CD4-positive, alpha-beta memory T cell (primary cell): ENCODE data around the gene FERMT2. TPM values are rescaled to one million over a fixed set of nuclear protein-coding genes. Genes with fewer than 3 reads are reported as not detected.
A peak's percentile ranks its signal among the peaks of the same experiment; 100 is the strongest.

Experiments
- CTCF ChIA-PET: fragments of 350-600 bp; sonication (Branson Sonifier 250); formaldehyde crosslinking; loops from one replicate; lab custom pipeline; 2021; ENCODE audit warnings: inconsistent platforms; ENCODE audit not compliant: partially characterized antibody; lab: Charles Lee
- POLR2A ChIA-PET: fragments of 350-600 bp; sonication (Branson Sonifier 250); formaldehyde crosslinking; loops from one replicate; lab custom pipeline; 2021; ENCODE audit not compliant: partially characterized antibody; lab: Charles Lee
- DNase-seq, 5 donors: peaks; one replicate each; pipeline versions ENCODE4 v3.0.0 to v3.0.0-alpha.2; 2020 to 2022; ENCODE audit warnings: mixed read lengths in 1 of 5
- H3K27ac ChIP-seq: one replicate; pipeline ENCODE4 v1.7.0; 2013; ENCODE audit warnings: low read depth, low read length
- H3K27me3 ChIP-seq: 2 replicates; pipeline ENCODE4 v1.7.0; 2013; ENCODE audit warnings: mild to moderate bottlenecking, low read length, moderate library complexity; ENCODE audit not compliant: insufficient read depth
- H3K36me3 ChIP-seq: 2 replicates; pipeline ENCODE4 v1.7.0; 2013; ENCODE audit warnings: mild to moderate bottlenecking, low read length, moderate library complexity; ENCODE audit not compliant: insufficient read depth
- H3K4me1 ChIP-seq: 2 replicates; pipeline ENCODE4 v1.7.0; 2013; ENCODE audit warnings: mild to moderate bottlenecking, low read length, moderate library complexity; ENCODE audit not compliant: insufficient read depth
- H3K4me3 ChIP-seq, 2 donors: one replicate each; pipeline ENCODE4 v1.7.0; 2013; ENCODE audit warnings: low read length in 2 of 2, mild to moderate bottlenecking in 1 of 2
- H3K9me3 ChIP-seq, 2 donors: one replicate each; pipeline ENCODE4 v1.7.0; 2013; ENCODE audit warnings: low read length in 2 of 2, control low read depth in 1 of 2; ENCODE audit not compliant: control insufficient read depth in 1 of 2
- H3K27ac Mint-ChIP-seq, 7 donors: one replicate each; pipeline ENCODE4 v1.8.0; 2020 to 2021; ENCODE audit warnings: mixed read lengths in 7 of 7, mild to moderate bottlenecking in 6 of 7, inconsistent platforms in 3 of 7, moderate library complexity in 3 of 7
- H3K27me3 Mint-ChIP-seq, 2 donors: one replicate each; pipeline ENCODE4 v1.8.0; 2020 to 2021; ENCODE audit warnings: mixed read lengths in 2 of 2
- H3K36me3 Mint-ChIP-seq, 2 donors: one replicate each; pipeline ENCODE4 v1.8.0; 2020 to 2021; ENCODE audit warnings: mixed read lengths in 2 of 2, inconsistent platforms in 1 of 2, mild to moderate bottlenecking in 1 of 2
- H3K4me1 Mint-ChIP-seq, 4 donors: one replicate each; pipeline ENCODE4 v1.8.0; 2020 to 2021; ENCODE audit warnings: mixed read lengths in 4 of 4, mild to moderate bottlenecking in 1 of 4
- H3K4me3 Mint-ChIP-seq, 8 donors: one replicate each; pipeline ENCODE4 v1.8.0; 2020 to 2021; ENCODE audit warnings: mixed read lengths in 8 of 8, mild to moderate bottlenecking in 7 of 8, moderate library complexity in 6 of 8, inconsistent platforms in 3 of 8
- H3K9me3 Mint-ChIP-seq, 8 donors: one replicate each; pipeline ENCODE4 v1.8.0; 2020 to 2021; ENCODE audit warnings: mixed read lengths in 8 of 8, mild to moderate bottlenecking in 5 of 8, inconsistent platforms in 3 of 8, moderate library complexity in 1 of 8
- intact Hi-C: fragments of 100-400 bp; cut with micrococcal nuclease; formaldehyde crosslinking; loops from one replicate; pipeline ENCODE4 v1.15.1; 2023
- polyA plus RNA-seq, 2 donors: library from polyadenylated mRNA; unstranded; fragments of 300-500 nt; fragmentation: Illumina TruSeq; gene quantifications; one replicate each; pipeline ENCODE4 v1.2.3, GENCODE V29; 2021
- total RNA-seq, 2 experiments: library from RNA; stranded (reverse); gene quantifications; one replicate each; pipeline ENCODE4 v1.2.3, GENCODE V29; 2021

The FERMT2 gene
- total and polyA plus RNA-seq, 4 experiments from 2014 or later: 0.75 to 0.79 TPM; not detected in 2

DNA sequence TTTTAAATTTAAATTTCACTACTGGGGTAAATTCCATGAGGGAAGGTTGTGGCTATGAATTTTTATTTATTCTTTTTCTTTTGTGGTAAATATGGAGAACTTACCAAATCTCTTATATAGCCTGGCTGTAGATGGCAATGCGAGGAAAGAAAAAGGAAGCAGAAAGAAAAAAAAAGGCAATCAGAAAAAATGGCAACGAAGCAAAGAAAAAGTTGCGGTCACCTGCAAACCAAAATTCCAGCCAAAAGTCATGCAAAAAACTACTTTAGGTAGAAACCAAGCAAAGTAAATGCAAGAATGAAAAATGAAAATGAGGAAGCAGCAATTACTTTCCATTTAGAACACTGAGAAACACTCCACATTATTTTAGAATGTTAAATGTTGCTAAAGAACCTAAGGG lies 89.9 kb downstream of the FERMT2 start:
- POLR2A ChIA-PET: no interaction called here
- Mint-ChIP-seq H3K4me1 (no peaks in the 10 kb centered on the region), H3K4me3 (no peak overlapping the region), H3K9me3 (no peaks in the 10 kb centered on the region), H3K27ac (no peak overlapping the region), H3K27me3 (no peaks in the 10 kb centered on the region), H3K36me3 (no peaks in the 10 kb centered on the region)
- no peak for DNase-seq
- Histone ChIP-seq H3K27me3 (no peaks in the 10 kb centered on the region), H3K36me3 (no peaks in the 10 kb centered on the region), H3K9me3 (no peaks in the 10 kb centered on the region), H3K4me1 (no peaks in the 10 kb centered on the region), H3K4me3 (no peak overlapping the region), H3K27ac (no peak overlapping the region)
- CTCF ChIA-PET: no interaction called here
- intact Hi-C loops: no loop called here

DNA sequence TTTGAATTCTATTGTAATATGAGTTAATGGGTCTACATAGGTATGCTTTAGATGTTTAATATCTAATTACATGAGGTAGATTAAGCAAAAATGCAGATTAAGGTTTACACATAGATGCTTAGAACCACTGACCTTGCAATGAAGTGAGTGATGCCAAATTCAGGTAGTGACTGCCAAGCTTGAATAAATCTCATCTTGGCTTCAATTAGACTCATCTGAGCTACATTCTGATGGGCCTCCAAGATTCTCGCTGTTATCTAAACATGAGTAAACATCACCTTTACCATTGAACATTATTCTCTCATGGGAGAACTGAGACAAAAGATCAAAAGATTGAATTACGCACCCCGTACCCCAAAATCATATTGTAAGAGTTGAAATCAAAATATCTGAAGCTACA lies 90.6 kb downstream of the FERMT2 start:
- ChIA-PET POLR2A (no interaction called here), CTCF (no interaction called here)
- Histone ChIP-seq H3K9me3 (no peaks in the 10 kb centered on the region), H3K4me3 (no peak overlapping the region), H3K36me3 (no peaks in the 10 kb centered on the region), H3K27me3 (no peaks in the 10 kb centered on the region), H3K27ac (no peak overlapping the region), H3K4me1 (no peaks in the 10 kb centered on the region)
- Mint-ChIP-seq H3K27me3 (no peaks in the 10 kb centered on the region), H3K4me3 (no peak overlapping the region), H3K27ac (no peak overlapping the region), H3K4me1 (no peaks in the 10 kb centered on the region), H3K36me3 (no peaks in the 10 kb centered on the region), H3K9me3 (no peaks in the 10 kb centered on the region)
- DNase-seq: no peak
- intact Hi-C loops: no loop called here

DNA sequence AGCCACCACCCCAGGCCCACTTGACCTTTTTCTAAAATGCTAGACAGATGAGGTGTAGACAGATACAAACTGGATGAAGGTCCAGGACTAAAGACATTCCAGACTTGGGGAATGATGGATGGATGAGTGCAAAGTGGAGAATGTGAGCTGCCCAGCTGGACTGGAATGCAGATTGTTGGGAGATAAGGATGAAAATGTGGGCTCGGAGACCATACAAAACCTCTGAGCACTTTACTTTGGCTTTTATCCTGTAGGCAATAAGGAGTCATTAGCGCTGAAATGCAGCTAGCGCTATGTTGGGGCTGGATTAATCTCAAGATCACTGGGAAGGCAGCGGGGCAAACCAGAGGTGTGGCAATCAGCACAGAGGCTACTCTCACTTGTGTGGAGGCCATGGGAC lies 94.7 kb downstream of the FERMT2 start:
- Histone ChIP-seq H3K4me1 (no peaks in the 10 kb centered on the region), H3K36me3 (no peaks in the 10 kb centered on the region), H3K27ac (no peak overlapping the region), H3K9me3 (no peaks in the 10 kb centered on the region), H3K27me3 (no peaks in the 10 kb centered on the region), H3K4me3 (no peak overlapping the region)
- Mint-ChIP-seq H3K9me3 (no peaks in the 10 kb centered on the region), H3K36me3 (peaks cover 0 to 5% of the 10 kb centered on the region in 2 donors), H3K4me1 (peaks cover 0 to 5% (median 4%) of the 10 kb centered on the region in 4 donors), H3K27ac (no peak overlapping the region), H3K4me3 (no peak overlapping the region), H3K27me3 (no peaks in the 10 kb centered on the region)
- intact Hi-C loops: no loop called here
- no peak for DNase-seq
- ChIA-PET POLR2A (no interaction called here), CTCF (no interaction called here)

DNA sequence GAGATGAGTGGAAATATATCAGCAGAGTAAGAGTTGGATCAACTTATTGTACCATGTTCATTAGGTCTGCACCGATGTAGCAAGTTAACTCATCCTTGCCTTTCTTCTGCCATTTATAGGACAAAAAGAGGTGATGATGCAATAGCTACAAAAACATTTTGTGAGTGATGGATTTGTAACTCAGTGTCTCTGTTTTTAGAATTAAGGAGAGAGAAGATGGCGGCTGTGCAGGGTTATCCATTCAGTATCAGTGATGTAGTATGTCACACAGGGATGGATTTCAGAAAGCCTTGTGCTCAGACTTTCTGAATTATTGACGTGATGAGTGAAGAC lies 97.4 kb downstream of the FERMT2 start:
- Histone ChIP-seq H3K4me1 (no peaks in the 10 kb centered on the region), H3K4me3 (no peak overlapping the region), H3K9me3 (no peaks in the 10 kb centered on the region), H3K27ac (no peak overlapping the region), H3K27me3 (no peaks in the 10 kb centered on the region), H3K36me3 (no peaks in the 10 kb centered on the region)
- Mint-ChIP-seq H3K4me3 (no peak overlapping the region), H3K27me3 (no peaks in the 10 kb centered on the region), H3K27ac (peak overlapping the region in 1 of 7 donors; percentile 9), H3K4me1 (peaks cover 0 to 5% (median 4%) of the 10 kb centered on the region in 4 donors), H3K36me3 (peaks cover 0 to 5% of the 10 kb centered on the region in 2 donors), H3K9me3 (peaks cover 0 to under 1% (median 0%) of the 10 kb centered on the region in 8 donors)
- CTCF ChIA-PET: no interaction called here
- POLR2A ChIA-PET: no interaction called here
- intact Hi-C loops: no loop called here
- DNase-seq: no peak

DNA sequence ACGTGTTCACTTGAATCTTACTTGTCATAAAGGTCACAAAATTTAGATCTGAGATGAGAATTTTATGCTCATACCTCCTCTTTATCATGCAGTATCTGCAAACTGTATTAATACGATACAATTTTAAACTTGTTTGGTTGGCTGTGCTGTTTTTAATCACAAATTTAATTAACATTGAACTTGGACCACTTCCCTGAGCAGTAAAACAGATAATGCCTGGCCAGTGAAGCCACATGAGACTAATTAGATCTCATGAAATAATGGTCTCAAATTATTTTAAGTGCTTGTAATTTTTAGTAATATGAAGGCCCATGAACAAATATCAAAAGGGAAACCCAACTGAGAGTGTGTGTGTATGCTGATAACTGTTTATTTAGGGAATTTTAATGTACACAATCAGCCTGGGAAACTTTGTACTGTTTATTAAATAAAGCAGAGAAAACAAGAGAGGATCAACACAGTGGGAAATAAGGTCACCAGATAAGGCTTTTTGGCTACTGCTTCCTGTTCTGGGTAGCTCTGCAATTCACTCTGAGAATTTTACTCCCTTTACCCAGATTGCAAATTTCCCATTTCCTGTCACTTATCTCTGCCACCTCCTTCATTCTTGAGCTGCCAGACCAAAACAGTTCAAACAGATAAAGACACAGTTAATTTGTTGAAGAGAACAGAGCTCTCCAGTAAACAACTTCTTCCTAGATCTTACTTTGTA lies 97.9 kb downstream of the FERMT2 start:
- no peak overlapping the region for H3K27ac ChIP-seq
- no peaks in the 10 kb centered on the region for H3K36me3 ChIP-seq
- H3K27ac Mint-ChIP-seq: peak overlapping the region in 1 of 7 donors; percentile 9
- H3K9me3 ChIP-seq: no peaks in the 10 kb centered on the region
- no peak overlapping the region for H3K4me3 Mint-ChIP-seq
- no peak for DNase-seq
- peaks cover 0 to 5% (median 4%) of the 10 kb centered on the region in 4 donors for H3K4me1 Mint-ChIP-seq
- no peaks in the 10 kb centered on the region for H3K27me3 Mint-ChIP-seq
- H3K4me3 ChIP-seq: no peak overlapping the region
- no peaks in the 10 kb centered on the region for H3K4me1 ChIP-seq
- H3K9me3 Mint-ChIP-seq: peaks cover 0 to 2% (median 0%) of the 10 kb centered on the region in 8 donors
- peaks cover 0 to 5% of the 10 kb centered on the region in 2 donors for H3K36me3 Mint-ChIP-seq
- H3K27me3 ChIP-seq: no peaks in the 10 kb centered on the region
- intact Hi-C loops: no loop called here
- CTCF ChIA-PET: no interaction called here
- POLR2A ChIA-PET: no interaction called here

DNA sequence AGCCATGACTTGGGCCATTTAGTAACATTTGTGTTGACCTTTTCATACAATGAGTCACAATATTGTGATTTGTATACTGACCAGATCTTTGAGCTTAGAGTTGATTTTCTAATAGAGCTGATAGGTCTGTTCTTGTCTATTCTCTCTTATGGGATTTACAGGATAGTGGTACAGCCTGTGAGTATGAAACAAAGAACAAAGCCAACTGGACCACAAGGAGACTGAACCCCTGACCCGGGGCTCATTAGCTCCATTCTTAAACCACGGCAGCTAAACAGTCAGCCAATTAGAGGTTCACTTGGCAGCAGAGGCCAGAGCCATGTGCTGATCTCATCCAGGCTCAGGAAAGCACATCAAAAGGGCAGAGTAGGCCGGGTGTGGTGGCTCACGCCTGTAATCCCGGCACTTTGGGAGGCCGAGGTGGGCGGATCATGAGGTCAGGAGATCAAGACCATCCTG lies 100.4 kb downstream of the FERMT2 start:
- H3K27me3 ChIP-seq: no peaks in the 10 kb centered on the region
- H3K27ac ChIP-seq: no peak overlapping the region
- peaks cover 0 to 9% (median 4%) of the 10 kb centered on the region in 4 donors for H3K4me1 Mint-ChIP-seq
- H3K4me3 Mint-ChIP-seq: no peak overlapping the region
- no peaks in the 10 kb centered on the region for H3K27me3 Mint-ChIP-seq
- no peak for DNase-seq
- intact Hi-C loops: no loop called here
- H3K4me1 ChIP-seq: no peaks in the 10 kb centered on the region
- no peaks in the 10 kb centered on the region for H3K9me3 ChIP-seq
- ChIA-PET POLR2A (no interaction called here), CTCF (no interaction called here)
- H3K27ac Mint-ChIP-seq: no peak overlapping the region
- peaks cover 0 to 5% of the 10 kb centered on the region in 2 donors for H3K36me3 Mint-ChIP-seq
- H3K36me3 ChIP-seq: no peaks in the 10 kb centered on the region
- H3K4me3 ChIP-seq: no peak overlapping the region
- peaks cover 0 to 2% (median 0%) of the 10 kb centered on the region in 8 donors for H3K9me3 Mint-ChIP-seq

DNA sequence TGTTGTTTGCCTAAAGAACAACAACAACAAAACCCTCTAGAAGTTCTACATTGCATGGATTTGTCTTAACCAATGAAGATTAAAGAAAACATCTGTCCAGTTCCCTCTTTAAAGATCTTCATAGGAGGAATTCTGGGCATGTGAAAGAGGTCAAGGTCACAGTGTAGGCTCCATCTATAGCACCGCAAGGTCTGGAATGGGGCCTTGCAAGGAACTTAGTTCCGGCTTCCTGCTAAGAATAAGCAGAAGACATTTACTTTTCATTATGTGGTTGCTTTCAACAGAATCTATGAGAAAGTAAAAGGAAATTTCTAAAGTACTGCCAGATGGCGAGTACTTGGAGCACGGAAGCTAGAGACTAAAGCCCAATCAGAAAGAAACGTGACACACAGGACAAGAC lies 102.2 kb downstream of the FERMT2 start:
- CTCF ChIA-PET: interaction anchor here (0.7 kb wide), 1 partner anchor 1055 kb away, joined by 5 read pairs; no protein-coding TSS in a partner anchor

More for the DNA sequence above, 102.2 kb downstream of the FERMT2 start:
- peaks cover 0 to 2% (median 0%) of the 10 kb centered on the region in 8 donors for H3K9me3 Mint-ChIP-seq
- no peak overlapping the region for H3K27ac ChIP-seq
- H3K36me3 Mint-ChIP-seq: peaks cover 0 to 3% of the 10 kb centered on the region in 2 donors
- POLR2A ChIA-PET: no interaction called here
- H3K36me3 ChIP-seq: no peaks in the 10 kb centered on the region
- no peak overlapping the region for H3K4me3 ChIP-seq
- DNase-seq: no peak
- no peaks in the 10 kb centered on the region for H3K27me3 ChIP-seq
- H3K4me1 Mint-ChIP-seq: peaks cover 0 to 9% (median 4%) of the 10 kb centered on the region in 4 donors
- no peaks in the 10 kb centered on the region for H3K4me1 ChIP-seq
- no peaks in the 10 kb centered on the region for H3K27me3 Mint-ChIP-seq
- H3K27ac Mint-ChIP-seq: no peak overlapping the region
- no peak overlapping the region for H3K4me3 Mint-ChIP-seq
- no peaks in the 10 kb centered on the region for H3K9me3 ChIP-seq
- intact Hi-C loops: no loop called here
